CD4-positive, alpha-beta T cell treated with Interleukin-12 subunit alpha and Interleukin-12 subunit beta, for 1 hour (primary cell): ENCODE measurements around the gene LPP.

Experiments
- DNase-seq: peaks from one replicate; pipeline ENCODE4 v3.0.0-alpha.2; 2020

Gene LPP

DNA sequence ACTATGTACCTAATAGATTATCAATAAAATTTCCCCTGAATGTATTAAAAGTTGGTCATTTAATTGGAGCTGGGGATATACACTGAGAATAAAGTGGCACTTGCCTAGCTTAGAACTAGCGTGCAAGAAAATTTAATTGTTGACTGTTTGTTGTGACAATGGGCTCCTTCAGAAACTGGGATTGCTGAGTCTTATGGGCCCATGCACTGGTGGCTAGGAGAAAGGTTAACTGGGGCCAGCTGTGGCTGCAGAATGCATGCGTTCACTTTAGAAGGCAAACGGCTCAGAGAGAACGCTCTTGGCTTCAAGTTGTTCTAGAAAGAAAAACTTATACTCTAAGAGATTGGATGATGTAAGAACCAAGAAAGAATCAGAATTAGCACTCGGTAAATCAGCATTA is 18.7 kb upstream of the LPP start:
- DNase-seq, result no peak

DNA sequence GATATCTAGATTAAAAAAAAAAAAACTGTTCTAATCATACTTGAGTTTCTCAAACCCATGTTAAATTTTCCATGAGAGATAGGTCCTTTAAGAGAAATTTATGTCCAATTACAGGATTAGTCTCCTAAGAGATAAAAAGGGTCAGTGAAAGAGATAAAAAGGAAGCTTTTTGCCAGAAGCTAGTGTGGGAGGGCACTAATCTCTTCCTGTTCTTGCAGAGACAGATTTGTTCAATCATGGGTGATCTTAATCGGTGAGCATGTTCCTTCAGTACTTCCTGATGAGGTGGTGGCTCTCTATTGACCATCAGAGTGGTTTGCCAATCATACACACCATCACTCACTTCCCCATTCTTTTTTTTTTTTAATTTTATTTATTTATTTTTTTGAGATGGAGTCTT is 16.9 kb upstream of the LPP start:
- no peak for DNase-seq

GRCh38 chr3:188139466-188139865 is 14.5 kb upstream of the LPP start:
- DNase-seq, result no peak

GRCh38 chr3:188146219-188146618 is 7.7 kb upstream of the LPP start:
- no peak for DNase-seq

- DNase-seq, result no peak
These were observed 6.2 kb upstream of the LPP start for GRCh38 chr3:188147782-188148181.

- DNase-seq, result no peak
These were observed 5.6 kb upstream of the LPP start for GRCh38 chr3:188148318-188148717.

DNA sequence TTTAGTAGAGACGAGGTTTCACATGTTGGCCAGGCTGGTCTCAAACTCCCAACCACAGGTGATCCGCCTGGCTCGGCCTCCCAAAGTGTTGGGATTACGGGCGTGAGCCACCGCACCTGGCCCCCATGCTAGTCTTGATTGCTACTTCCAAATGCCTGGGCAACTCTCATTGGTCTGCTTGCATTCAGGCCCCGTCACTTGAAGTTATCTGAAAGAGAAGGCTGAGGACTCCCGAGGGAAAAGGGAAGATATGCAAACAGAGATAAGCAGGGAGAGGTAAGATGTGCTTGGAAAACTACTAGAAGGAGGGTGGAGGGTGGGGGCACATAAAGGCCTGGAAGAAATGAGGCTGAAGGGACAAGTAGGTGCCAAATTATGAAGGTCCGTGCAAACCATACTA is 4.4 kb upstream of the LPP start:
- no peak for DNase-seq

- DNase-seq, result no peak
These were observed 3.0 kb upstream of the LPP start for GRCh38 chr3:188150982-188151381.

- no peak for DNase-seq
These were observed 2.5 kb upstream of the LPP start for GRCh38 chr3:188151438-188151837.

- DNase-seq, result no peak
These were observed 1.1 kb upstream of the LPP start for GRCh38 chr3:188152660-188153436.

- DNase-seq, result peak; percentile 52
These were observed 432 bp upstream of the LPP start for GRCh38 chr3:188153437-188154013.

- no peak for DNase-seq
These were observed 1.0 kb downstream of the LPP start for GRCh38 chr3:188154809-188155574.

- no peak for DNase-seq
These were observed 2.1 kb downstream of the LPP start for GRCh38 chr3:188156056-188156455.

GRCh38 chr3:188157407-188157806 is 3.5 kb downstream of the LPP start:
- DNase-seq, result no peak

DNA sequence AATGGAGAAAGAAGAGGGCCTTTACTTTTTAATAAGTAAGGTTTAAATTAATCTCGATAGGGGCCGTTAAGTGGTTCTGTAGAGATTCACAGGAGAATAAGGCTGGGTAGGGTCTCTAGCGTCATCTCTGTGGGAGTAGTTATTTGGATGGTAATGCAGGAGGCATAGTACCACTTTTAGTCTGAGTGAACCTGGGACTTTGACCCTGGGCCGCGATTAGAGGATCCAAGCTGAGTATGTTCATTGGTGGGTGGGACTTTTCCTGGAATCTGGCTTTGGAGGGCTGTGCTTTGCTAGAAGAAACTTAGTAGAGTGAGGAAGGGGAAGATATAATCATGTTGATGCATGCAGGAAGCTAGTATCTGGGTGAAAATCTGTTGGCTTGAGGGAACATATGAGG is 4.0 kb downstream of the LPP start:
- no peak for DNase-seq

- DNase-seq, result no peak
These were observed 4.9 kb downstream of the LPP start for GRCh38 chr3:188158731-188159310.

DNA sequence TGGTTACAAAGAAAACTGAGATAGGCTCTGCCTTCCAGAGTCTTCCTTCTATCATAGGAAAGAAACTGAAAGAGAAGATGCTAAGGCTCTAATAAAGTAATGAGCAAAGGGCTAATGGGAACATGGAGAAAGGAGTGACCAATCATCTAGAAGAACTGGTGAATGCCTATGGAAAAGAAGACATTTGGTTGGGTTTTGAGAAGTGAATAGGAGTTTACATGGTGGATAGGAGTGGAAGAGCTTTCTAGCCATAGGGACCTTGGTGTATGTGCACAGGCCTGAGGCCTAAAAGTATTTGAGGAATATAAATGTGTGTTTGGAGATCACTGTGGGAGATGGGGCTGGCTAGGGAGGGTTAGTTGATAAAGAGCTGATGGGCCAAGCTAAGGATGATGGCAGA is 6.8 kb downstream of the LPP start:
- DNase-seq, result no peak

DNA sequence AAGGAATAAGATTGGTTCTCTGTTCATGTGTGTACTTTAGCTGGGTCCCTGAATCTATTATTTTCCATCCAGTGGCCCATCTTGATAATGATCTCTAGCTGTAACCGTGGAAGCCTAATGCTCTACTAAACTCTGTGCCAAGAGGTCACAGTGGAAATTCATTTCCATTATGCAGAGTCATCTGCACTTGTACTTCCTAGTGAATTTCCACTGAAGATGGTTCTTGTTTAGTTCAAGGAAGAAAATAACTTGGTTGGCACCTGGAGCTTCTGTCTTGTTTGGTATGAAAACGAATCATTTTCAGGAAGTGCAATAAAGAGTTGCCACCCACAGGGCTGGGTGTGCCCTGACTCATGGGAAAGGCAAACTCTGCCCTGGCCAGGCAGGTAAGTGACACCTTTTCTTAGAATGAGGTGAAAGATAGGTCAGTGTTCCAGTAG is 10.3 kb downstream of the LPP start:
- no peak for DNase-seq

DNA sequence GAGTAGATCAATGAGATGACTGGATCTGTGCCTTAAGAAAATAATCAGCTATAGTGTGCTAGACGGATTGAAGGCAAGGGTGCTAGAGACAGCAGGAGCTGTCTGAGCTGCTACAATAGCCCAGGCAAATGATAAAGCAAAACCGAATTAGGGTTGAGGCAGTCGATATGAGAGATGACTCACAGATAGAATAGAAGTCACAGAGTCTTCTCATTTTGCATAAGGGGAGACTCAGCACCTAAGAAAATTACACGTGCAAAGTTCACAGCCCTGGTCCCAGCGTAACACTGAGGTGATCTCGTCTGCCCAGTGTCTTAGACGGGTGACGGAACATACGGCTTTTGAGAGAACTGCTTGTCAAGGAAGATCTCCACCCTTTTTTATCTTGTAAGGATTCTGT is 11.6 kb downstream of the LPP start:
- no peak for DNase-seq

DNA sequence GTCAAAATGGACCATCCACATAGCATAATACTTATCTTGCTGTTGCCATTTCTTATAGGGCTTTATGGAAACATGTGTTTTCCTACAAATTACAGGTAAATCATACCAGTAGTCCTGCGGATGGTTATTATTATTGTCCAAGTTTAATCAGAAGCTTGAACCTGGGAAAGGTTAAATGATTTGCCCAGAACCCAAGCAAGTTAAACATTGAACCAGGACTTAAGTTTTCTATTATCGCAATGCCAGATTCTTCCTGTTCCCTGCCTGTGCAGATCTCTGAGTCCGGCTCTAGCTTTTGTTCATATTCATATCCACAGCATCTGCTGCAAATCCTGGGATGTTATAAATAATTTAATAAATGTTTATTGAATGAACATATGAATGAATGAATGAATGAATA is 12.5 kb downstream of the LPP start:
- no peak for DNase-seq

GRCh38 chr3:188168186-188168585 is 14.2 kb downstream of the LPP start:
- DNase-seq, result no peak

DNA sequence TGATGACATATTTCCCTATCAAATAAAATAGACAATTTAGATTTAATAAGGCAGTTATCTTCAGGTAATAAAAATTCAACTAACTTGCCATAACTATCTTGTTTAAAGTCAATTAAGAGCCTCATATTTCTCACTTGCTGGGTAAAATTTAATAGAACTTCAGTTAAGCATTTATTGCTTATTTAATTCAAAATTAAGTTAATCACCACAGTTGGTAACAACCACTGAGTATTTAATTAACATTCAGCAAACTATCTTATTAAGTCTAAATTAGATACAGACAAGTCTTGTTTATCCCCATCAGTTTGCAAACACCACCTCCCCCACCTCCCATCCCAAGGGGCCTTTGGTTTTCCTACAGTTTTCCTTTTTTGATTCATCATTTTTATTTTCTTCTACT is 14.7 kb downstream of the LPP start:
- no peak for DNase-seq

- DNase-seq, result no peak
These were observed 16.0 kb downstream of the LPP start for GRCh38 chr3:188169830-188170455.
